Stomach (tissue), 9 donors: Measurements from ENCODE around the gene CPVL. TPM values are rescaled to one million over a fixed set of nuclear protein-coding genes. Genes with fewer than 3 reads are reported as not detected.

ENCODE experiments used
- DNase-seq, 2 donors: peaks; one replicate each; pipeline versions ENCODE4 v3.0.0 to v3.0.0-alpha.2; 2013 to 2019
- H3K27ac ChIP-seq, 5 donors: fragments of 200-600 bp in 4 of 5; sonication (generic) in 4 of 5; one replicate each; pipeline ENCODE4 v1.5.1; 2013 to 2019; ENCODE audit warnings: mild to moderate bottlenecking in 1 of 5, moderate library complexity in 1 of 5
- H3K27me3 ChIP-seq, 3 donors: fragments of 200-600 bp; sonication (generic); one replicate each; pipeline ENCODE4 v1.5.1; 2017 to 2019; ENCODE audit warnings: mixed run types in 1 of 3
- H3K36me3 ChIP-seq, 4 donors: fragments of 200-600 bp; sonication (generic); 1 replicate in 3 of 4; 2 replicates in 1 of 4; pipeline ENCODE4 v1.5.1; 2016 to 2019
- H3K4me1 ChIP-seq, 4 donors: fragments of 200-600 bp; sonication (generic); one replicate each; pipeline ENCODE4 v1.5.1; 2016 to 2019
- H3K4me3 ChIP-seq, 4 donors: fragments of 200-600 bp; sonication (generic) in 3 of 4; one replicate each; pipeline ENCODE4 v1.5.1; 2016 to 2019; ENCODE audit warnings: mild to moderate bottlenecking in 1 of 4
- H3K9me3 ChIP-seq, 4 donors: fragments of 200-600 bp; sonication (generic); one replicate each; pipeline ENCODE4 v1.5.1; 2016 to 2019
- EP300 ChIP-seq: sonication (generic); formaldehyde crosslinking; IDR thresholded peaks from one replicate; pipeline ENCODE4 v1.6.1; 2017; ENCODE audit warnings: antibody characterized with exemption
- POLR2A ChIP-seq, 4 donors: fragments of 450-650 bp; IDR thresholded peaks; one replicate each; pipeline ENCODE4 v1.6.1; 2016; ENCODE audit warnings: antibody characterized with exemption in 4 of 4, control low read depth in 2 of 4, mild to moderate bottlenecking in 1 of 4, moderate library complexity in 1 of 4
- POLR2AphosphoS5 ChIP-seq, 3 donors: sonication (generic); formaldehyde crosslinking; IDR thresholded peaks; one replicate each; pipeline ENCODE4 v1.6.1; 2016; ENCODE audit warnings: antibody characterized with exemption in 3 of 3
- WGBS, 5 donors: extraction: QIAGEN DNeasy Blood & Tissue Kit in 3 of 5; methylation state at CpG; one replicate each; pipeline versions ENCODE4 v1.1.5 to v1.1.7; 2013 to 2018; 5-methylcytosine and 5-hydroxymethylcytosine counted together
- intact Hi-C: fragments of 100-400 bp; cut with DNase I; formaldehyde crosslinking; loops from one replicate; pipeline ENCODE4 v1.15.1; 2023; ENCODE audit warnings: low total_unique reads
- polyA plus RNA-seq, 3 donors: library from polyadenylated mRNA; stranded (reverse); fragments of 200-250 nt; gene quantifications; one replicate each; pipeline ENCODE4 v1.2.3, GENCODE V29; 2013
- total RNA-seq, 5 donors: library from RNA; depleted of rRNA; stranded (reverse); fragments of >200 nt; gene quantifications; one replicate each; pipeline versions ENCODE4 v1.1.0 to v1.2.3, GENCODE V29; 2014 to 2016
- TF ChIP-seq, protein P1 (sequence below), 7 experiments: fragments of 450-650 bp in 4 of 7; fragments of 200-600 bp in 3 of 7; sonication (generic) in 3 of 7; IDR thresholded peaks; one replicate each; pipeline ENCODE4 v1.5.1; 2016 to 2019; ENCODE audit warnings: antibody characterized with exemption in 7 of 7, control low read depth in 2 of 7, mild to moderate bottlenecking in 1 of 7
- donor health status: healthy with polysubstance abuse.
- donor health status: Bipolar disorder and iron deficiency.
- donor health status: healthy.

The CPVL gene
- total and polyA plus RNA-seq, 8 donors, result 4.1 to 24.3 (median 17.5) TPM; not detected in 3

DNA sequence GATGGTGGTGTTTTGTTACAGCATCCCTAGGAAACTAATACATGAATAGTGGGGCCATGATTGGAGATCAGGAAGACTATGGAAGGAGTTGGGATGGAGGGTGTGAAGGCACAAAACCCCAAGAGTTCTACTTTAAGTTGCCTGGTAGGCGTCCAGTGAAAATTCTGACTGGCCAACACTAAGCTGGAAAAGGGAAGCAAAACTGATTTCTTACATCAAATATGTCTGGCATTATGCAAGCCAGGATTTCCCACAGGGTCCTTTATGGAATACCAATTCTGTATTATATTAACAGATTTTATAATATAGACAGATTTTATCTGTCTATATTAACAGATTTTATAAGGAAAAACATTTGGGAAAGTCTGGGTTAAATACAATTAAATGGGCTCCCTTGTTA, 16.2 kb downstream of the CPVL start:
- Histone ChIP-seq H3K27ac (no peak overlapping the region), H3K27me3 (no peaks in the 10 kb centered on the region), H3K4me1 (no peaks in the 10 kb centered on the region), H3K9me3 (no peaks in the 10 kb centered on the region), H3K36me3 (no peaks in the 10 kb centered on the region), H3K4me3 (no peak overlapping the region)
- TF ChIP-seq, protein P1, sequence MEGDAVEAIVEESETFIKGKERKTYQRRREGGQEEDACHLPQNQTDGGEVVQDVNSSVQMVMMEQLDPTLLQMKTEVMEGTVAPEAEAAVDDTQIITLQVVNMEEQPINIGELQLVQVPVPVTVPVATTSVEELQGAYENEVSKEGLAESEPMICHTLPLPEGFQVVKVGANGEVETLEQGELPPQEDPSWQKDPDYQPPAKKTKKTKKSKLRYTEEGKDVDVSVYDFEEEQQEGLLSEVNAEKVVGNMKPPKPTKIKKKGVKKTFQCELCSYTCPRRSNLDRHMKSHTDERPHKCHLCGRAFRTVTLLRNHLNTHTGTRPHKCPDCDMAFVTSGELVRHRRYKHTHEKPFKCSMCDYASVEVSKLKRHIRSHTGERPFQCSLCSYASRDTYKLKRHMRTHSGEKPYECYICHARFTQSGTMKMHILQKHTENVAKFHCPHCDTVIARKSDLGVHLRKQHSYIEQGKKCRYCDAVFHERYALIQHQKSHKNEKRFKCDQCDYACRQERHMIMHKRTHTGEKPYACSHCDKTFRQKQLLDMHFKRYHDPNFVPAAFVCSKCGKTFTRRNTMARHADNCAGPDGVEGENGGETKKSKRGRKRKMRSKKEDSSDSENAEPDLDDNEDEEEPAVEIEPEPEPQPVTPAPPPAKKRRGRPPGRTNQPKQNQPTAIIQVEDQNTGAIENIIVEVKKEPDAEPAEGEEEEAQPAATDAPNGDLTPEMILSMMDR (IDR thresholded peaks at IDR 0.05), result no peak
- WGBS, 5 donors, result 84 to 98% (median 88%) methylated on average over 1 of the region's 1 CpG
- DNase-seq, result no peak
- intact Hi-C loops, result no loop called here

DNA sequence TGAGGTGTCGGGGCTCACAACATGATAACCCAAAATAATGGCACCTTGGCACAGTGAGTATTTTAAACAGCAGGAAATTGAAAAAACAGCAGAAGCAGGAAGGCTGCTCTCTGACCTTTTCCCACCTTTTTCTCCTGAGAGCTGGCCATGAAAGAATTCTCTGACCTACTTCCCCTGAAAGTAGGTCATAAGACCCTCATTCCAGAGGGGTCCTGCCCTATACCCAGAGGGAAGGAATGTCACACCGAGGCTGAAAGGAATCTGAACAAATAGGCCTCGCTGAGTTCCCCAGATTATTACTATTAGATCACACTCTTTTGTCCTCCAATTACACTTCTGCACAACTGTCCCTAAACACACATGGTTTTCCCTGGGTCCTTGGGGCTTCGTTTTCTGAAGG, 18.8 kb downstream of the CPVL start:
- intact Hi-C loops, result no loop called here
- WGBS, 5 donors, result 59 to 66% (median 64%) methylated on average over 4 of the region's 4 CpGs
- H3K27ac ChIP-seq, result no peak overlapping the region
- no peak for DNase-seq
- H3K27me3 ChIP-seq, result no peaks in the 10 kb centered on the region
- no peaks in the 10 kb centered on the region for H3K36me3 ChIP-seq
- TF ChIP-seq EP300, result no peak
- TF ChIP-seq, protein P1 (IDR thresholded peaks at IDR 0.05), result no peak
- no peak for TF ChIP-seq POLR2A (IDR thresholded peaks at IDR 0.05)
- TF ChIP-seq POLR2AphosphoS5 (IDR thresholded peaks at IDR 0.05), result no peak
- no peaks in the 10 kb centered on the region for H3K9me3 ChIP-seq
- no peaks in the 10 kb centered on the region for H3K4me1 ChIP-seq
- no peak overlapping the region for H3K4me3 ChIP-seq

DNA sequence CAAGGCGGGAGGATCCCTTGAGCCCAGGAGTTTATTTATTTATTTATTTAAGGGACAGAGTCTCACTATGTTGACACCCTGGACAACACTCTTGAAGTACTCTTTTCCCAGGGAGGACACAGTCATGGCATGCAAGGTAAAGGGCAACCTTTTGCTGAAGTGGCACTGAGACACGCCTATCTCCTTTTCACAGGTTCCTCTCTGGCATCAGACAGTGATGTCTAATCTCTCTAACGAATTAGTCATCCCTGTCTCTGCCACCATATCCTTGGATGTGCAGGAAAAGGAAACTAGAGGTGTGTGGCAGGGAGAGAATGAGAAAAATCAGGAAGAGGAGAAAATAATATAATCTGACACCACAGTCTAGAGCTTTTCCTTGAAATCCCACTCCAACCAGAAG, 19.5 kb downstream of the CPVL start:
- Histone ChIP-seq H3K4me3 (no peak overlapping the region), H3K9me3 (no peaks in the 10 kb centered on the region), H3K36me3 (no peaks in the 10 kb centered on the region), H3K4me1 (no peaks in the 10 kb centered on the region), H3K27ac (no peak overlapping the region), H3K27me3 (no peaks in the 10 kb centered on the region)
- intact Hi-C loops, result no loop called here
- 82 to 90% (median 86%) methylated on average over 3 of the region's 3 CpGs for WGBS, 5 donors
- DNase-seq, result no peak
- TF ChIP-seq POLR2AphosphoS5 (IDR thresholded peaks at IDR 0.05) (no peak), EP300 (no peak), POLR2A (IDR thresholded peaks at IDR 0.05) (no peak)
- TF ChIP-seq, protein P1 (IDR thresholded peaks at IDR 0.05), result no peak

DNA sequence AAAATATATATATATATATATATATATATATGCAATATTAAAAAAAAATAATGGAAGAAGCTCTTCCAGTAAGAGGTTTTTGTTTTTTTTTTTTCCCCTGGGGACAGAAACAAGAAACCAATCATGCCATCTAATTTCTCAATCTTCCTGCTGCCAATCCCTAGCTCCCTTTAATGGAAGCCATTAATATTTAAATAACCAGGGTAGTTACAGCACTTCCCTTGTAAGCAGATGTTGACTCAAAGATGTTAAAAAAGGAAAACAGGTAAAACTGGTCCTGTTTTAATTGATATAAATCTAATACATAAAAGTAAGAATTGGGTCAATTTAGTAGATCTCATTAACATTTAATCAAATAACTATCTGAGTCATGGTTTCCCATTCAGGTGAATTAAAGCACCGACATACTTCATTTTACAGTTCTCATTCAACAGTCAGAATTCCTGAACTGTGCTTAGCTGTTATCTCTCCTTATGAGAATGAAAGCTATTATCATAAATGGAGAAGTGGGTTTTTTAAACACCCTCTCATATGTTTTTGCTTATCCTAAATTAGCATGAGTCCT, 22.6 kb downstream of the CPVL start:
- intact Hi-C loops, result no loop called here
- no peaks in the 10 kb centered on the region for H3K4me1 ChIP-seq
- H3K4me3 ChIP-seq, result no peak overlapping the region
- 52 to 73% (median 59%) methylated on average over 1 of the region's 1 CpG for WGBS, 5 donors
- no peaks in the 10 kb centered on the region for H3K27me3 ChIP-seq
- no peak overlapping the region for H3K27ac ChIP-seq
- DNase-seq, result no peak
- no peak for TF ChIP-seq POLR2A (IDR thresholded peaks at IDR 0.05)
- TF ChIP-seq EP300, result no peak
- TF ChIP-seq, protein P1 (IDR thresholded peaks at IDR 0.05), result no peak
- H3K36me3 ChIP-seq, result no peaks in the 10 kb centered on the region
- no peaks in the 10 kb centered on the region for H3K9me3 ChIP-seq
